ENCODE results near the gene TPRN. TPM values are rescaled to one million over a fixed set of nuclear protein-coding genes. Genes with fewer than 3 reads are reported as not detected.

Gene TPRN
- total and polyA plus RNA-seq, 9 of the 15 experiments (the other 6 are each of a cell fraction or from before 2014, with no cell fraction given) = 0.31 to 31.9 (median 4.4) TPM

DNA sequence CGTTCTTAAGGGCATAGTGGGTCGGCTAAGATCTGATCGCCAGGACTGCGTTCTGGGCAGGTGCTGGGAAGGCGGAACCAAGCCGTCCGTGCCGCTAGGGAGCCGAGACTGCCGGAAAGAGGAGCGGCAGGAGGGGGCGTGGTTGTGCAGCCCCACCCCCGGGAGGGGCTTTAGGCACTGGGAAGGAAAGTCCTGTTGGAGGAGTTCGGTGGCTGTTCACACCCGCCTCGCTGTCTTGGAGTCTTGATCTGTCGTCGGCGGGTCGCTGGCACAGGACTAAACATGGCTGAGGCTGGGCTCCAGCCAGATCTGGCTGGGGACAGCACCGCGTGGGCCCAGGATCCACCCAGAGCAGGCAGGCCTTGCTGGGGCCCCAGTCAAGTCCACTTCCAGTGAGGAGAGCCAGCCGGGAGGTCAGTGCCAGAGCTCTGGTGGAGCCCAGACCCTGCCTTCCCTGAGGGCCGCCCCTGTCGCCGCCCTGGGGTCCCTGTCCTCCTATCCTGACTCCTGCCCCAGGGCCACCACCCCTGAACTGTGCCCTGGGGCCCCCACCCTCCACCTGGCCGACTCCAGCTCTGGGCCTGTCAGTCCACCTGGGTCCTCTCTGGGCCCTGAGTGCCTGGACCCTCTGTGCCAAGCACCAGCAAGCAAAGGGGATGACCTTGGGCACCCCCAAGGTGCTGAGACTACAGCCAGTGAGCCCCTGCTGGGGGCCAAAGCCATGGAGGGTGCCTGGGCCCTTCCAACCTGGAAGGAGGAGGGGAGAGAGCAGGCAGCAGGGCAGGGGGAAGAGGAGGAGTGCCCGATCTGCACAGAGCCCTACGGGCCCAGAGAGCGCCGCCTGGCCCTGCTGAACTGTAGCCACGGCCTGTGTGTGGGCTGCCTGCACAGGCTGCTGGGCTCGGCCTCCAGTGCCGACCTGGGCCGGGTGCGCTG lies 17.0 kb upstream of the TPRN start (continued):
- TF ChIP-seq POU5F1 (IDR thresholded peaks at IDR 0.05; ENCODE audit: borderline replicate concordance, low read depth, low read length, partially characterized antibody) (no peak), TCFL5 (CRISPR knock-in tag; conservative IDR thresholded peaks at IDR 0.05) (no peak), RBM14 (IDR thresholded peaks at IDR 0.05; ENCODE audit: borderline replicate concordance, insufficient read depth, low read depth, low read length) (no peak), ARNT (IDR thresholded peaks at IDR 0.05) (no peak), HNRNPH1 (optimal IDR thresholded peaks at IDR 0.05; ENCODE audit: low read depth, low read length) (no peak), MEIS2 (IDR thresholded peaks at IDR 0.05; ENCODE audit: partially characterized antibody) (no peak), TBL1XR1 (IDR thresholded peaks at IDR 0.05; ENCODE audit: low read length in 2 of 2) (no peak), CSDE1 (IDR thresholded peaks at IDR 0.05) (no peak), MYNN (IDR thresholded peaks at IDR 0.05) (no peak), MYNN (CRISPR knock-in tag; IDR thresholded peaks at IDR 0.05) (no peak), PTRF (tag; IDR thresholded peaks at IDR 0.05) (no peak), SRSF3 (IDR thresholded peaks at IDR 0.05; ENCODE audit: insufficient read depth, low read length) (no peak), ETV5 (CRISPR knock-in tag; IDR thresholded peaks at IDR 0.05; ENCODE audit: low read depth) (peak; percentile 57; the same call in 1 of the 2 replicates), GTF2E2 (tag; IDR thresholded peaks at IDR 0.05) (no peak)
- TF ChIP-seq, protein P1, sequence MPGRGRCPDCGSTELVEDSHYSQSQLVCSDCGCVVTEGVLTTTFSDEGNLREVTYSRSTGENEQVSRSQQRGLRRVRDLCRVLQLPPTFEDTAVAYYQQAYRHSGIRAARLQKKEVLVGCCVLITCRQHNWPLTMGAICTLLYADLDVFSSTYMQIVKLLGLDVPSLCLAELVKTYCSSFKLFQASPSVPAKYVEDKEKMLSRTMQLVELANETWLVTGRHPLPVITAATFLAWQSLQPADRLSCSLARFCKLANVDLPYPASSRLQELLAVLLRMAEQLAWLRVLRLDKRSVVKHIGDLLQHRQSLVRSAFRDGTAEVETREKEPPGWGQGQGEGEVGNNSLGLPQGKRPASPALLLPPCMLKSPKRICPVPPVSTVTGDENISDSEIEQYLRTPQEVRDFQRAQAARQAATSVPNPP (IDR thresholded peaks at IDR 0.05; ENCODE audit: borderline replicate concordance, insufficient read depth, insufficient read length) = no peak
- TF ChIP-seq, protein P2, sequence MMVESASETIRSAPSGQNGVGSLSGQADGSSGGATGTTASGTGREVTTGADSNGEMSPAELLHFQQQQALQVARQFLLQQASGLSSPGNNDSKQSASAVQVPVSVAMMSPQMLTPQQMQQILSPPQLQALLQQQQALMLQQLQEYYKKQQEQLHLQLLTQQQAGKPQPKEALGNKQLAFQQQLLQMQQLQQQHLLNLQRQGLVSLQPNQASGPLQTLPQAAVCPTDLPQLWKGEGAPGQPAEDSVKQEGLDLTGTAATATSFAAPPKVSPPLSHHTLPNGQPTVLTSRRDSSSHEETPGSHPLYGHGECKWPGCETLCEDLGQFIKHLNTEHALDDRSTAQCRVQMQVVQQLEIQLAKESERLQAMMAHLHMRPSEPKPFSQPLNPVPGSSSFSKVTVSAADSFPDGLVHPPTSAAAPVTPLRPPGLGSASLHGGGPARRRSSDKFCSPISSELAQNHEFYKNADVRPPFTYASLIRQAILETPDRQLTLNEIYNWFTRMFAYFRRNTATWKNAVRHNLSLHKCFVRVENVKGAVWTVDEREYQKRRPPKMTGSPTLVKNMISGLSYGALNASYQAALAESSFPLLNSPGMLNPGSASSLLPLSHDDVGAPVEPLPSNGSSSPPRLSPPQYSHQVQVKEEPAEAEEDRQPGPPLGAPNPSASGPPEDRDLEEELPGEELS (CRISPR knock-in tag; IDR thresholded peaks at IDR 0.05; ENCODE audit: borderline replicate concordance) = no peak
- TF ChIP-seq, protein P3, sequence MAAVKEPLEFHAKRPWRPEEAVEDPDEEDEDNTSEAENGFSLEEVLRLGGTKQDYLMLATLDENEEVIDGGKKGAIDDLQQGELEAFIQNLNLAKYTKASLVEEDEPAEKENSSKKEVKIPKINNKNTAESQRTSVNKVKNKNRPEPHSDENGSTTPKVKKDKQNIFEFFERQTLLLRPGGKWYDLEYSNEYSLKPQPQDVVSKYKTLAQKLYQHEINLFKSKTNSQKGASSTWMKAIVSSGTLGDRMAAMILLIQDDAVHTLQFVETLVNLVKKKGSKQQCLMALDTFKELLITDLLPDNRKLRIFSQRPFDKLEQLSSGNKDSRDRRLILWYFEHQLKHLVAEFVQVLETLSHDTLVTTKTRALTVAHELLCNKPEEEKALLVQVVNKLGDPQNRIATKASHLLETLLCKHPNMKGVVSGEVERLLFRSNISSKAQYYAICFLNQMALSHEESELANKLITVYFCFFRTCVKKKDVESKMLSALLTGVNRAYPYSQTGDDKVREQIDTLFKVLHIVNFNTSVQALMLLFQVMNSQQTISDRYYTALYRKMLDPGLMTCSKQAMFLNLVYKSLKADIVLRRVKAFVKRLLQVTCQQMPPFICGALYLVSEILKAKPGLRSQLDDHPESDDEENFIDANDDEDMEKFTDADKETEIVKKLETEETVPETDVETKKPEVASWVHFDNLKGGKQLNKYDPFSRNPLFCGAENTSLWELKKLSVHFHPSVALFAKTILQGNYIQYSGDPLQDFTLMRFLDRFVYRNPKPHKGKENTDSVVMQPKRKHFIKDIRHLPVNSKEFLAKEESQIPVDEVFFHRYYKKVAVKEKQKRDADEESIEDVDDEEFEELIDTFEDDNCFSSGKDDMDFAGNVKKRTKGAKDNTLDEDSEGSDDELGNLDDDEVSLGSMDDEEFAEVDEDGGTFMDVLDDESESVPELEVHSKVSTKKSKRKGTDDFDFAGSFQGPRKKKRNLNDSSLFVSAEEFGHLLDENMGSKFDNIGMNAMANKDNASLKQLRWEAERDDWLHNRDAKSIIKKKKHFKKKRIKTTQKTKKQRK (IDR thresholded peaks at IDR 0.05; ENCODE audit: borderline replicate concordance, low read depth, low read length) = no peak
- TF ChIP-seq, protein P4, sequence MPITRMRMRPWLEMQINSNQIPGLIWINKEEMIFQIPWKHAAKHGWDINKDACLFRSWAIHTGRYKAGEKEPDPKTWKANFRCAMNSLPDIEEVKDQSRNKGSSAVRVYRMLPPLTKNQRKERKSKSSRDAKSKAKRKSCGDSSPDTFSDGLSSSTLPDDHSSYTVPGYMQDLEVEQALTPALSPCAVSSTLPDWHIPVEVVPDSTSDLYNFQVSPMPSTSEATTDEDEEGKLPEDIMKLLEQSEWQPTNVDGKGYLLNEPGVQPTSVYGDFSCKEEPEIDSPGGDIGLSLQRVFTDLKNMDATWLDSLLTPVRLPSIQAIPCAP (CRISPR knock-in tag; IDR thresholded peaks at IDR 0.05; ENCODE audit: borderline replicate concordance) = no peak
